Measurements from ENCODE around the gene CCSER1. TPM values are rescaled to one million over a fixed set of nuclear protein-coding genes. Genes with fewer than 3 reads are reported as not detected.

CCSER1 gene
- total RNA-seq, 2 experiments from 2014 or later: not detected

- Histone ChIP-seq H3K4me2 (ENCODE audit: low read length) (no peak overlapping the region), H3K36me3 (ENCODE audit: insufficient read depth, low read length) (no peaks in the 10 kb centered on the region), H3K9me3 (ENCODE audit: low read length) (no peaks in the 10 kb centered on the region), H3K27ac (ENCODE audit: low read depth, low read length, poor library complexity, severe bottlenecking) (no peak overlapping the region), H3K9me2 (ENCODE audit: insufficient read depth, low read length) (no peaks in the 10 kb centered on the region), H3K4me1 (ENCODE audit: insufficient read depth, low read length, poor library complexity, severe bottlenecking) (no peaks in the 10 kb centered on the region), H3K79me2 (ENCODE audit: insufficient read depth, low read depth, low read length) (no peaks in the 10 kb centered on the region), H3K4me3 (ENCODE audit: low read depth, low read length, poor library complexity, severe bottlenecking) (no peak overlapping the region), H4K20me1 (ENCODE audit: insufficient read depth, low read length) (no peaks in the 10 kb centered on the region), H2AFZ (ENCODE audit: low read length) (no peak overlapping the region)
- BruUV-seq (replicated peaks): no TSS peak
- ChIA-PET CTCF (ENCODE audit: unreplicated experiment) (no interaction called here), POLR2A (no interaction called here)
- intact Hi-C loops (cut with micrococcal nuclease; ENCODE audit: unreplicated experiment): no loop called here
- no peak for DNase-seq (ENCODE audit: low spot score)
- no peak for TF ChIP-seq EZH2phosphoT487 (IDR thresholded peaks at IDR 0.05; ENCODE audit: borderline replicate concordance, low read depth, low read length)
- TF ChIP-seq, protein P1, sequence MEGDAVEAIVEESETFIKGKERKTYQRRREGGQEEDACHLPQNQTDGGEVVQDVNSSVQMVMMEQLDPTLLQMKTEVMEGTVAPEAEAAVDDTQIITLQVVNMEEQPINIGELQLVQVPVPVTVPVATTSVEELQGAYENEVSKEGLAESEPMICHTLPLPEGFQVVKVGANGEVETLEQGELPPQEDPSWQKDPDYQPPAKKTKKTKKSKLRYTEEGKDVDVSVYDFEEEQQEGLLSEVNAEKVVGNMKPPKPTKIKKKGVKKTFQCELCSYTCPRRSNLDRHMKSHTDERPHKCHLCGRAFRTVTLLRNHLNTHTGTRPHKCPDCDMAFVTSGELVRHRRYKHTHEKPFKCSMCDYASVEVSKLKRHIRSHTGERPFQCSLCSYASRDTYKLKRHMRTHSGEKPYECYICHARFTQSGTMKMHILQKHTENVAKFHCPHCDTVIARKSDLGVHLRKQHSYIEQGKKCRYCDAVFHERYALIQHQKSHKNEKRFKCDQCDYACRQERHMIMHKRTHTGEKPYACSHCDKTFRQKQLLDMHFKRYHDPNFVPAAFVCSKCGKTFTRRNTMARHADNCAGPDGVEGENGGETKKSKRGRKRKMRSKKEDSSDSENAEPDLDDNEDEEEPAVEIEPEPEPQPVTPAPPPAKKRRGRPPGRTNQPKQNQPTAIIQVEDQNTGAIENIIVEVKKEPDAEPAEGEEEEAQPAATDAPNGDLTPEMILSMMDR (conservative IDR thresholded peaks at IDR 0.05; ENCODE audit: low read length): no peak
Measured at GRCh38 chr4:91298824-91299223, 1171.6 kb downstream of the CCSER1 start.

- POLR2A ChIA-PET: no interaction called here
Measured at GRCh38 chr4:91302120-91302519, 1174.9 kb downstream of the CCSER1 start.

DNA sequence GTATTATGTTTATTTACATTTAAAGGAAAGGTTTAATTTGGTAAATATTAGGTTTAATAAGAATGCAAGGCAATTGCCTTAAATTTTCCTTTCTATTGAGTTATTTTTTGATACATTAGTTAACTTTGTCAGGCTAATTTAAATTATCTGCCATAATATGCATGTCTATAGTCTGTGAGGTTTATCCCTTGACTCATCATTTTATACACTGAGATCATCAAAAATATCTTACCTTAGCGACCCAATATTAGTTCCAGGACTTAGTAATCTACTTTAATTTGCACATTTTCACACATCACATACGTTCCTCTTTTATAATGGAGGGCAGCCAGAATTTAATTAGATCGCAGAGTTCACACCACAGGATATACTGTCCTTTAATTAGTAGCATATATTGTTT lies 1177.1 kb downstream of the CCSER1 start:
- no peak for DNase-seq (ENCODE audit: low spot score)
- CTCF ChIA-PET (ENCODE audit: unreplicated experiment): no interaction called here
- no peak overlapping the region for H3K4me2 ChIP-seq (ENCODE audit: low read length)
- H3K4me3 ChIP-seq (ENCODE audit: low read depth, low read length, poor library complexity, severe bottlenecking): no peak overlapping the region
- no peaks in the 10 kb centered on the region for H3K36me3 ChIP-seq (ENCODE audit: insufficient read depth, low read length)
- no peaks in the 10 kb centered on the region for H3K4me1 ChIP-seq (ENCODE audit: insufficient read depth, low read length, poor library complexity, severe bottlenecking)
- no TSS peak for BruUV-seq (replicated peaks)
- TF ChIP-seq EZH2phosphoT487 (IDR thresholded peaks at IDR 0.05; ENCODE audit: borderline replicate concordance, low read depth, low read length): no peak
- TF ChIP-seq, protein P1 (conservative IDR thresholded peaks at IDR 0.05; ENCODE audit: low read length): no peak
- H3K79me2 ChIP-seq (ENCODE audit: insufficient read depth, low read depth, low read length): no peaks in the 10 kb centered on the region
- POLR2A ChIA-PET: no interaction called here
- H3K9me3 ChIP-seq (ENCODE audit: low read length): no peaks in the 10 kb centered on the region
- H3K9me2 ChIP-seq (ENCODE audit: insufficient read depth, low read length): no peaks in the 10 kb centered on the region
- no peaks in the 10 kb centered on the region for H4K20me1 ChIP-seq (ENCODE audit: insufficient read depth, low read length)
- intact Hi-C loops (cut with micrococcal nuclease; ENCODE audit: unreplicated experiment): no loop called here
- no peak overlapping the region for H2AFZ ChIP-seq (ENCODE audit: low read length)
- H3K27ac ChIP-seq (ENCODE audit: low read depth, low read length, poor library complexity, severe bottlenecking): no peak overlapping the region

More at GRCh38 chr4:91302120-91302519, 1174.9 kb downstream of the CCSER1 start:
- Histone ChIP-seq H4K20me1 (ENCODE audit: insufficient read depth, low read length) (no peaks in the 10 kb centered on the region), H2AFZ (ENCODE audit: low read length) (no peak overlapping the region), H3K27ac (ENCODE audit: low read depth, low read length, poor library complexity, severe bottlenecking) (no peak overlapping the region), H3K4me3 (ENCODE audit: low read depth, low read length, poor library complexity, severe bottlenecking) (no peak overlapping the region), H3K79me2 (ENCODE audit: insufficient read depth, low read depth, low read length) (no peaks in the 10 kb centered on the region), H3K4me2 (ENCODE audit: low read length) (no peak overlapping the region), H3K9me3 (ENCODE audit: low read length) (no peaks in the 10 kb centered on the region), H3K4me1 (ENCODE audit: insufficient read depth, low read length, poor library complexity, severe bottlenecking) (no peaks in the 10 kb centered on the region), H3K9me2 (ENCODE audit: insufficient read depth, low read length) (no peaks in the 10 kb centered on the region), H3K36me3 (ENCODE audit: insufficient read depth, low read length) (no peaks in the 10 kb centered on the region)
- CTCF ChIA-PET (ENCODE audit: unreplicated experiment): no interaction called here
- no TSS peak for BruUV-seq (replicated peaks)
- TF ChIP-seq, protein P1 (conservative IDR thresholded peaks at IDR 0.05; ENCODE audit: low read length): no peak
- TF ChIP-seq EZH2phosphoT487 (IDR thresholded peaks at IDR 0.05; ENCODE audit: borderline replicate concordance, low read depth, low read length): no peak
- no peak for DNase-seq (ENCODE audit: low spot score)
- intact Hi-C loops (cut with micrococcal nuclease; ENCODE audit: unreplicated experiment): no loop called here
